Measurements from ENCODE around the gene SPAG6. TPM values are rescaled to one million over a fixed set of nuclear protein-coding genes. Genes with fewer than 3 reads are reported as not detected.
A peak's percentile ranks its signal among the peaks of the same experiment; 100 is the strongest.

Gene SPAG6
- total RNA-seq, 1 experiment from 2014 or later = not detected

GRCh38 chr10:22459496-22459895 is 114.2 kb downstream of the SPAG6 start:
- DNase-seq (ENCODE audit: low read depth) = peak; percentile 60

- DNase-seq (ENCODE audit: low read depth) = peak; percentile 50
These were observed 114.8 kb downstream of the SPAG6 start for GRCh38 chr10:22460101-22460500.

- DNase-seq (ENCODE audit: low read depth) = no peak
These were observed 115.5 kb downstream of the SPAG6 start for GRCh38 chr10:22460531-22461403.

- DNase-seq (ENCODE audit: low read depth) = no peak
These were observed 116.6 kb downstream of the SPAG6 start for GRCh38 chr10:22461891-22462290.

GRCh38 chr10:22463255-22463654 is 118.0 kb downstream of the SPAG6 start:
- DNase-seq (ENCODE audit: low read depth) = no peak

- DNase-seq (ENCODE audit: low read depth) = no peak
These were observed 119.8 kb downstream of the SPAG6 start for GRCh38 chr10:22464966-22465629.

GRCh38 chr10:22466763-22467334 is 121.6 kb downstream of the SPAG6 start:
- DNase-seq (ENCODE audit: low read depth) = no peak

Other genes with a start within 250 kb of the SPAG6 start
- not detected in 2 replicates for gene EBLN1, start 127.5 kb upstream of the SPAG6 start, total RNA-seq (2014; rRNA removed; shearing (Covaris generic))
- 85.3 and 92.9 TPM in 2 replicates for gene COMMD3, start 29.1 kb upstream of the SPAG6 start, total RNA-seq (2014; rRNA removed; shearing (Covaris generic))
- gene BMI1, start 24.4 kb upstream of the SPAG6 start, total RNA-seq (2014; rRNA removed; shearing (Covaris generic)) = 95.8 and 114 TPM in 2 replicates